H1 (cell line): ENCODE data around the gene SBK1.

Experiments
- SP1 ChIP-seq: IDR thresholded peaks from 2 replicates; pipeline ENCODE4 v1.6.1; 2011; ENCODE audit warnings: low read depth, low read length
- ZNF274 ChIP-seq: IDR thresholded peaks from 2 replicates; pipeline ENCODE4 v1.7.0; 2012; ENCODE audit warnings: low read length, borderline replicate concordance; ENCODE audit errors: extremely low read depth
- TF ChIP-seq, protein P1 (sequence below): IDR thresholded peaks from 2 replicates; pipeline ENCODE4 v1.6.1; 2012; ENCODE audit warnings: low read length, inconsistent platforms
- TF ChIP-seq, protein P2 (sequence below), 3 experiments: IDR thresholded peaks; 1 replicate in 2 of 3; 2 replicates in 1 of 3; pipeline versions ENCODE4 v1.5.1 to v1.6.1; 2011; ENCODE audit warnings: low read length in 3 of 3, mild to moderate bottlenecking in 3 of 3, inconsistent platforms in 2 of 3, low read depth in 1 of 3, moderate library complexity in 1 of 3; ENCODE audit not compliant: insufficient read depth in 1 of 3; ENCODE audit errors: control extremely low read depth in 1 of 3

DNA sequence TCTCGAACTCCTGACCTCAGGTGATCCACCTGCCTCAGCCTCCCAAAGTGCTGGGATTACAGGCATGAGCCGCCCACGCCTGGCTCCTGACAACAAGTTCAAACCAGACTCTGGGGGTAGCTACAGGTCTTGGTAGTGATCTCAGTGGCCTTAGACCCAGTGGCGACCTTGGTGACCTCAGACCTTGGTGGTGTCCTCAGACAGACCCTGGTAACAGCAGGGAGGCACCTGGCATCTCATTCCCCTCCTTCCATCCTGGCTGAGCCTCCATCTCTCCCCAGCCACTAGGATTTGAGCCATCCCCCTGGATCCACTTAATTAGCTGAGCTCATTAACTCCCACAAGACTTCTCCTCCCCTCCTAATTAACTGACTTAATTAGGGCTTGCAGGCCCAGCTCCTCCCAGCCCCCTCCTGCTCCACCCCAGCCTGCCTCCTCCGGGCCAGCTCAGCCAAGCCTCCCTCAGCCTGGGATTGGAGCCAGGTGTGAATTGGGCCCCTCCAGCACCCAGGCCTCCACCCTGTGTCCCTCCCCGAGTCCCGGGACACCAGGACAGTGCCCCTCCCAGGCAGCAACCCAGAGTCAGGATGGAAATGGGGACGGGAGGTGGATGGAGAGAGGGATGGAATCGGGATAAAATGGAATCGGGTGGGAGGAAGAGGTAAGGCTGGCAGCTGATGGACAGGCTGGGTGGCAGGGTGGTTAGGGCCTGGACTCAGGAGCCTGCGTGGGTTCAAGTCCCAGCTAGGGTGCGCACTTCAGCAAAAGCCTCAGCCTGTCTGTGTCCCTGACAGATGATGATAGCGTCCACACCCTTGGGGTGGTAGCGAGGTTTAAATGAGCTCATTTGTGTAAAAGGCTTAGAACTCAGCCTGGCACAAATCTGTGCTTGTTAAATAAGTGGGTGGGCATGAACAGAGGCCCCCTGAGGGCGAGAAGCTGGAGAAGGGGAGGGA, 11.2 kb upstream of the SBK1 start:
- TF ChIP-seq, protein P1, sequence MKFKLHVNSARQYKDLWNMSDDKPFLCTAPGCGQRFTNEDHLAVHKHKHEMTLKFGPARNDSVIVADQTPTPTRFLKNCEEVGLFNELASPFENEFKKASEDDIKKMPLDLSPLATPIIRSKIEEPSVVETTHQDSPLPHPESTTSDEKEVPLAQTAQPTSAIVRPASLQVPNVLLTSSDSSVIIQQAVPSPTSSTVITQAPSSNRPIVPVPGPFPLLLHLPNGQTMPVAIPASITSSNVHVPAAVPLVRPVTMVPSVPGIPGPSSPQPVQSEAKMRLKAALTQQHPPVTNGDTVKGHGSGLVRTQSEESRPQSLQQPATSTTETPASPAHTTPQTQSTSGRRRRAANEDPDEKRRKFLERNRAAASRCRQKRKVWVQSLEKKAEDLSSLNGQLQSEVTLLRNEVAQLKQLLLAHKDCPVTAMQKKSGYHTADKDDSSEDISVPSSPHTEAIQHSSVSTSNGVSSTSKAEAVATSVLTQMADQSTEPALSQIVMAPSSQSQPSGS, result no peak
- TF ChIP-seq, protein P2, sequence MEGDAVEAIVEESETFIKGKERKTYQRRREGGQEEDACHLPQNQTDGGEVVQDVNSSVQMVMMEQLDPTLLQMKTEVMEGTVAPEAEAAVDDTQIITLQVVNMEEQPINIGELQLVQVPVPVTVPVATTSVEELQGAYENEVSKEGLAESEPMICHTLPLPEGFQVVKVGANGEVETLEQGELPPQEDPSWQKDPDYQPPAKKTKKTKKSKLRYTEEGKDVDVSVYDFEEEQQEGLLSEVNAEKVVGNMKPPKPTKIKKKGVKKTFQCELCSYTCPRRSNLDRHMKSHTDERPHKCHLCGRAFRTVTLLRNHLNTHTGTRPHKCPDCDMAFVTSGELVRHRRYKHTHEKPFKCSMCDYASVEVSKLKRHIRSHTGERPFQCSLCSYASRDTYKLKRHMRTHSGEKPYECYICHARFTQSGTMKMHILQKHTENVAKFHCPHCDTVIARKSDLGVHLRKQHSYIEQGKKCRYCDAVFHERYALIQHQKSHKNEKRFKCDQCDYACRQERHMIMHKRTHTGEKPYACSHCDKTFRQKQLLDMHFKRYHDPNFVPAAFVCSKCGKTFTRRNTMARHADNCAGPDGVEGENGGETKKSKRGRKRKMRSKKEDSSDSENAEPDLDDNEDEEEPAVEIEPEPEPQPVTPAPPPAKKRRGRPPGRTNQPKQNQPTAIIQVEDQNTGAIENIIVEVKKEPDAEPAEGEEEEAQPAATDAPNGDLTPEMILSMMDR (IDR thresholded peaks at IDR 0.05; ENCODE audit: control extremely low read depth in 1 of 3, insufficient read depth in 1 of 3, low read depth in 1 of 3, low read length in 3 of 3), result peak in 1 of 3 experiments; percentile 25; a peak in 1 of 4 replicates
- TF ChIP-seq SP1 (no peak), ZNF274 (no peak)
